Parathyroid adenoma (tissue), 2 donors: ENCODE results near the gene RNF112.

ENCODE experiments used
- H2AFZ ChIP-seq: fragments of 300-600 bp; sonication (generic); one replicate; pipeline ENCODE4 v1.7.0; 2017; ENCODE audit warnings: antibody characterized with exemption, mild to moderate bottlenecking
- H3K27ac ChIP-seq: fragments of 300-600 bp; sonication (generic); one replicate; pipeline ENCODE4 v1.7.0; 2017
- H3K27me3 ChIP-seq: fragments of 300-600 bp; sonication (generic); one replicate; pipeline ENCODE4 v1.7.0; 2017; ENCODE audit warnings: low read length; ENCODE audit not compliant: control insufficient read depth, insufficient read depth
- H3K36me3 ChIP-seq: fragments of 300-600 bp; sonication (generic); one replicate; pipeline ENCODE4 v1.7.0; 2017; ENCODE audit warnings: low read length; ENCODE audit not compliant: control insufficient read depth, insufficient read depth
- H3K4me1 ChIP-seq: fragments of 300-600 bp; sonication (generic); one replicate; pipeline ENCODE4 v1.7.0; 2017; ENCODE audit warnings: control low read depth
- H3K4me2 ChIP-seq: fragments of 300-600 bp; sonication (generic); one replicate; pipeline ENCODE4 v1.7.0; 2017; ENCODE audit warnings: low read length
- H3K4me3 ChIP-seq: fragments of 300-600 bp; sonication (generic); one replicate; pipeline ENCODE4 v1.7.0; 2017; ENCODE audit warnings: low read depth, low read length
- H3K79me2 ChIP-seq: fragments of 300-600 bp; sonication (generic); one replicate; pipeline ENCODE4 v1.7.0; 2017; ENCODE audit warnings: control low read depth
- H3K9ac ChIP-seq: fragments of 300-600 bp; sonication (generic); one replicate; pipeline ENCODE4 v1.7.0; 2017; ENCODE audit warnings: mild to moderate bottlenecking
- H3K9me3 ChIP-seq: fragments of 300-600 bp; sonication (generic); one replicate; pipeline ENCODE4 v1.7.0; 2017; ENCODE audit warnings: low read length; ENCODE audit not compliant: control insufficient read depth
- TF ChIP-seq, protein P1 (sequence below): fragments of 300-600 bp; sonication (generic); IDR thresholded peaks from one replicate; pipeline ENCODE4 v1.7.0; 2017; ENCODE audit warnings: antibody characterized with exemption, mild to moderate bottlenecking
- donor health status: primary hyperparathyroidism.

RNF112 gene

DNA sequence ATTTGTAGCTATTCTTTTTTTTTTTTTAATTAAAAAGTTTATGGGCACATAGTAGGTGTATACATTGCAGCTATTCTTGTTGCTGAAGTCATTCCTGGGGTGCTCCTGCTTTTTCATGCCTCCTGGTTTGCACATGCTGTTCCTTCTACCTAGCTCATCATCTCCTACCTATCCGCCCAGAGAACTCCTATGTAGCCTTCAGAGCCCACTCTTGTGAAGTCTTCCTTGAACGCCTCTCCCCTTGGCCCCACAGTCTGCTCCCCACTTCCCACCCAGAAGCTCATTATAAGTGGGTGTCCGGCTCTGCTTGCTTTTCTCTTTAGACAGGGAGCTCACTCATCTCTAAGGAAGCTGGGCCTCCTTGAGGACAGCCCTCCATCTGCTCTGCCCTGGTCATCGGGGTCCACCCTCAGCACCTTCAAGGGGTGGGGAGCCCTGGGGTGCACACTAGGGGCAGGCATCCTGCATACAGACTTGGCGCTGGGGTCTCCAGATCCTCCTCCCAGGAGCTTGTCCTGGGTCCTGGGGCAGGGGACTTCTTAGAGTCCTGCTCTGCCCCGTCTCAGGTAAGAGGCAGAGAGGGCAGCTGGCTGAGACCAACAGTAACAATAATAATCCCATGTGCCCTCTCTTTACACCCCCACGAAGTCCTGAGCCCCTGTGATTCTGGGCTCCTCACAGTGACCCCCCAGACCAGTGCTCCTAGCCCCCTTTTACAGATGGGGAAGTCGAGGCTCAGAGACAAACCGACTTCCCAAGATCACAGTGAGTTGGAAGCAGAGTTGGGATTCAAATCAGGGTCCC, 45.0 kb upstream of the RNF112 start:
- Histone ChIP-seq H3K79me2 (peaks cover 5% of the 10 kb centered on the region), H3K27ac (no peak overlapping the region), H3K36me3 (no peaks in the 10 kb centered on the region), H3K4me2 (no peak overlapping the region), H3K4me3 (no peak overlapping the region), H3K9ac (no peak overlapping the region), H3K4me1 (peaks cover 25% of the 10 kb centered on the region), H3K27me3 (no peaks in the 10 kb centered on the region), H2AFZ (no peak overlapping the region), H3K9me3 (no peaks in the 10 kb centered on the region)
- TF ChIP-seq, protein P1, sequence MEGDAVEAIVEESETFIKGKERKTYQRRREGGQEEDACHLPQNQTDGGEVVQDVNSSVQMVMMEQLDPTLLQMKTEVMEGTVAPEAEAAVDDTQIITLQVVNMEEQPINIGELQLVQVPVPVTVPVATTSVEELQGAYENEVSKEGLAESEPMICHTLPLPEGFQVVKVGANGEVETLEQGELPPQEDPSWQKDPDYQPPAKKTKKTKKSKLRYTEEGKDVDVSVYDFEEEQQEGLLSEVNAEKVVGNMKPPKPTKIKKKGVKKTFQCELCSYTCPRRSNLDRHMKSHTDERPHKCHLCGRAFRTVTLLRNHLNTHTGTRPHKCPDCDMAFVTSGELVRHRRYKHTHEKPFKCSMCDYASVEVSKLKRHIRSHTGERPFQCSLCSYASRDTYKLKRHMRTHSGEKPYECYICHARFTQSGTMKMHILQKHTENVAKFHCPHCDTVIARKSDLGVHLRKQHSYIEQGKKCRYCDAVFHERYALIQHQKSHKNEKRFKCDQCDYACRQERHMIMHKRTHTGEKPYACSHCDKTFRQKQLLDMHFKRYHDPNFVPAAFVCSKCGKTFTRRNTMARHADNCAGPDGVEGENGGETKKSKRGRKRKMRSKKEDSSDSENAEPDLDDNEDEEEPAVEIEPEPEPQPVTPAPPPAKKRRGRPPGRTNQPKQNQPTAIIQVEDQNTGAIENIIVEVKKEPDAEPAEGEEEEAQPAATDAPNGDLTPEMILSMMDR, result no peak

DNA sequence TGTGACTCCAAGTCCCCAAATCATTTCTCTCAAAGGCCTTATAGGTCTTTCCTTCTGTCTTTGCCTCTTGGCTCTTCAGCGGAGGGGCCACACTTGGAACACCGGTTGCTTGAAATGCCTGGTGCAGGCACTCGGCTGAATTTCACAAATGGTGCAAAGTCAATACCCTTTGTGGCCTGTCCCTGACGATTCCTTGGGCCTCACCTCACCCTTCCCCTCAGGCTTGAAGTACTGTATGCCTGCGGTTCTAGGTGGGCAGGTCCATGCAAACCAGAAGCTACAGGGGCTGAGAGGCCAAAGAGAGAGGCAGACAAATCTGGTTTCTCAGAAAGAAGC, 44.4 kb upstream of the RNF112 start:
- no peaks in the 10 kb centered on the region for H3K9me3 ChIP-seq
- H3K79me2 ChIP-seq, result peaks cover 5% of the 10 kb centered on the region
- no peak overlapping the region for H3K4me3 ChIP-seq
- no peak overlapping the region for H2AFZ ChIP-seq
- no peak overlapping the region for H3K4me2 ChIP-seq
- H3K27me3 ChIP-seq, result no peaks in the 10 kb centered on the region
- TF ChIP-seq, protein P1, result no peak
- H3K36me3 ChIP-seq, result no peaks in the 10 kb centered on the region
- no peak overlapping the region for H3K9ac ChIP-seq
- peaks cover 21% of the 10 kb centered on the region for H3K4me1 ChIP-seq
- H3K27ac ChIP-seq, result no peak overlapping the region

DNA sequence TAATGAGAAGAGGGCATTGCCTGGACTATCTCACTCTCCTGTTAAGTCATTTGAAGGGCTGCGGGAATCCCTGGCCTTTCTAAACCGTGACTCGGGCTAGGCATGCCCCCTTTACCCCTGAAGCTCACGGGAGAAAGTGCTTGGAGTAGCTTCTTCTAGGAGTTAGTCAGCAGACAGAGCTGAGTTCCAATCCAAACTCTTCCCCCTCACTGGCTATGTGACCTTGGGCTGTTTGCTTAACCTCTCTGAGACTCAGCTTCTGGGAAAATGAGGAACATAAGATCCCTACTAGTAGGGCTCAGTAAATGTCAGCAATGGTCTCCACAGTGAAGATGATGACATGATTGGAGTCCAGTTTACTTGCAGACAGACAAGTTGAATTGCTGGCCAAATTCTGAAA, 42.8 kb upstream of the RNF112 start:
- no peaks in the 10 kb centered on the region for H3K36me3 ChIP-seq
- H3K4me3 ChIP-seq, result no peak overlapping the region
- H3K79me2 ChIP-seq, result no peaks in the 10 kb centered on the region
- H3K4me1 ChIP-seq, result peaks cover 17% of the 10 kb centered on the region
- no peaks in the 10 kb centered on the region for H3K27me3 ChIP-seq
- H3K27ac ChIP-seq, result no peak overlapping the region
- no peak overlapping the region for H3K4me2 ChIP-seq
- no peak overlapping the region for H3K9ac ChIP-seq
- TF ChIP-seq, protein P1, result no peak
- no peak overlapping the region for H2AFZ ChIP-seq
- no peaks in the 10 kb centered on the region for H3K9me3 ChIP-seq

DNA sequence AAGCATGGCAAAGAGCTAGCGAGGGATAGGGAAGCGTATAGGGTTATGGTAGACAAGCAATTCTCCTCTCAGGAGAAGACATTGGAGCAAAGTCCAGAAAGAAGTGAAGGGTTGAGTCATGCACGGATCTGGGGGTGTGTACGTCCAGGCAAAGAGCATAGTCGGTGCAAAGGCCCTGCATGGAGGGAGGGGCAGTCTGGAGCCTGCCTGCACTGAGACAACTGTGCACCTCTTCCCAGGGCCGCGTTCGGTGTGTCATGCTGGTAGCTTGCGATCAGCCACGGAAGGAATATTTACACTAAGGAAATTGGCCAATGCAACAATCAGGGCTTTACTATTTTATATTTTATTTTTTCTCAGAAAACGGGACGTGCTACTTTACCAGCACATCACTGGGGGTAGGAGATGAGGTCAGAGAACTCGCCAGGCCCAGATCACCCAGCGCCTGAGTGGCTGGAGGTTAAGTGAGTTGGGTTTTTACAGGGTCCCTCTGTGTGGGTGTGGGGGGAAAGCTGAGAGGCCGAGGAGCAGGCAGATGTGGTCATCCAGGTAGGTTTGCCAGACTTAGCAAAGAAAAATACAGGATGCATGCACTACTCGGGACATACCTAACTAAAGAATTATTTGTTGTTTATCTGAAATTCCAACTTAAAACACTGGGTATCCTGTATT, 41.8 kb upstream of the RNF112 start:
- Histone ChIP-seq H3K4me3 (no peak overlapping the region), H3K9ac (no peak overlapping the region), H3K79me2 (no peaks in the 10 kb centered on the region), H3K36me3 (no peaks in the 10 kb centered on the region), H3K4me1 (peaks cover 13% of the 10 kb centered on the region), H3K27me3 (no peaks in the 10 kb centered on the region), H3K27ac (no peak overlapping the region), H2AFZ (no peak overlapping the region), H3K4me2 (no peak overlapping the region), H3K9me3 (no peaks in the 10 kb centered on the region)
- TF ChIP-seq, protein P1, result no peak
